HG02588 (cell line): ENCODE measurements around the gene ZNF785.

Experiments
- ATAC-seq: cut with Tn5 transposase; IDR thresholded peaks from one replicate; pipeline ENCODE4 v1.9.1; 2021; ENCODE audit warnings: mild to moderate bottlenecking, moderate library complexity; ENCODE audit not compliant: unreplicated experiment

Gene ZNF785

DNA sequence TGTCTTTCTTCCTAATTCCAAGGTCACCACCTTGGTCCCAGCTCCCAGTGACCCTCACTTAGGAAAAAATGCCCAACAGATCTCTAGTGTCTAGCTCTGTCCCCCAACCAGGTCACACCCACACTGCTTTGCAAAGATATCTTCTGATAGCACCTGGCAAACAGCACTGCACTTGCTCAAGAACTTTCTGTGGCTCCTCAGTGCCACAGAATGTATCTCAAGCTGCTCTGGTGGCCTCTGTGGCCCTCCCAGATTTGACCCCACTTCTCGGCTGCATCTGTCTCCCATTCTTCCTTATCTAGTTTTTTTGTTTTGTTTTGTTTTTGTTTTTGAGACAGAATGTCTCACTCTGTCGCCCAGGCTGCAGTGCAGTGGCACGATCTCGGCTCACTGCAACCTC, 19.0 kb downstream of the ZNF785 start:
- no peak for ATAC-seq

DNA sequence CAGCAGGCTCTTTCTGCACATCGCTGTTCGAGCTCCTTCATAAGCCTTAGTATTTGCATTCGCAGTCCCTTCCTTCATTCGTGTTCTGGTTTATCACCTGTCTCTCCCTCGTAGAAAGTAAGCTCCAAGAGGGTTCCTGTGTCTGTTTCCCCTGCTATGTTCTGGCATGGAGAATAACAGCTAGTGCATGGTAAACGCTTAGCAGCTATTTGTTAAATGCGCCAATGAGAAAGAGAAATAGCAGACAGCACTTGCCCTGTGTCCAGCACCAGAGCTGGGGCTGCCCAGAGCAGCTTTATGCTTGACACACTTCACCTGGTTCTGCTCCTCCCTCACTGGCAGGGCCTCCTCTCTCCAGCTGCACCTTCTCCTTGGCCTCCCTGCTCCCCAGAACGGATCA, 19.5 kb downstream of the ZNF785 start:
- no peak for ATAC-seq

DNA sequence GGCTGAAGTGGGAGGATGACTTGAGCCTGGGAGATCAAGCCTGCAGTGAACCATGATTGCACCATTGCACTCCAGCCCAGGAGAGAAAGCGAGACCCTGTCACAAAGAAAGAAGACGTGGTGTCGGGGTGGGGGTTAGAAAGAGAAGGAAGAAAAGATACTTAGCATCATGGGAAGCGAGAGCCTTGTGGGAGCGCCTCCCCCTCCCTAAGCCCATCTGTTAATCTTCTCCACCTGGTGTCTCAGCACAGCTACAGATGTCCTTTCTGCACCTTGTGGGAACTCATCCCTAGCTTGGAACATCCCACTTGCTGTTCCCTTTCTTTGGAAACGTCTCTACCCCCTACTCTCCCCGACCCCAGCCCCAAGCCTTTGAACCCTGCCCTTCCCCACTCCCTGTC, 20.0 kb downstream of the ZNF785 start:
- ATAC-seq, result no peak

DNA sequence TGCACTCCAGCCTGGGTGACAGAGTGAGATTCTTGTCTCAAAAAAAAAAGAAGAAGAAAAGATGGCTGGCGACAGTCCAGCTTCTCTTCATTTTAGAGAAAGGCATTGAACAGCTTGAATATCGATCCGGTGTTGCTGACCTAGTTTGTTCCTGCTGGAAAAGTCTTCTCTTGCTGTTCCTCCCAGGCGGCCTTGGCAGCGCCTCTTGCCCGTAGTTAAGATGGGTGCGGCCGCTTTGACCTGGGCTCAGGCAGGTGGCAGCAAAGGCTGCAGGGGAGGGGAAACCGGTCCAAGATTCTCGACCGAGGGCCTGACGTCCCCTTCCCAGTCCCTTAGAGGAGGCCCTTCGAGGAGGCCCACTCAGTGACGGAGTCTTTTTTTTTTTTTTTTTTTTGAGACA, 23.5 kb downstream of the ZNF785 start:
- no peak for ATAC-seq

DNA sequence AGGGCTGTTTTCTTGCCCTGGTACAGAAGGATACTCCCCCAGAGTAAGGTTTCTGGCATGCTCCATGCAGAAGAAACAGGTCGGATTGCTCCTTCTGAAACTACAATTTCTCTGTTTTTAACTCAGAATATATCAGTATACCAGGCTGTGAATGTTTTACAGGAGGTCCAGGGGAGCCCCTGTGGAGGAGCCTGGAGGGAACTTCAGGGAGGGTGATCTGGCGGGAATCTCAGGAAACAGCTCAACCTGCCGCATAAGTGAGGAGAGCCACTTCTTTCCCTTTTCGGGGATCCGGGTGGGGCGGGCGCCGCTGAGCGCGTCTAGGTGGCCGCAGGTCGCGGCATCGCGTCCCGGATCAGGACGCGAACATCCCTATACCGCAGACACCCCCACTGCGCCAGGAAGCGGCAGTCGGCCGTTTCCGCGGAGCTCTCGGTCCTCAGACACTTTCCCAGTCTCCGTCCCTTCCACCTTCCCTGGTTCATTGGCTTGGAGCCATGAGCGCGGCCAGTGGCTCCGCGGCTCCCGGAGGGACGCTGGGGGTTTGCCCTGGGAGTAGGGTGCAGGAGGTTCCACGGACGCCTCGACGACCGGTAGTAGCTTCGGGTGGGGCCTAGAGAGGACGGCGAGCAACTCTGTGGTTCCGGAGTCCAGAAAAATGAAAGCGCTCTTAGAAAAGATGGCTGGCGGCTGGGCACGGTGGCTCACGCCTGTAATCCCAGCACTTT, 24.2 kb downstream of the ZNF785 start:
- no peak for ATAC-seq

DNA sequence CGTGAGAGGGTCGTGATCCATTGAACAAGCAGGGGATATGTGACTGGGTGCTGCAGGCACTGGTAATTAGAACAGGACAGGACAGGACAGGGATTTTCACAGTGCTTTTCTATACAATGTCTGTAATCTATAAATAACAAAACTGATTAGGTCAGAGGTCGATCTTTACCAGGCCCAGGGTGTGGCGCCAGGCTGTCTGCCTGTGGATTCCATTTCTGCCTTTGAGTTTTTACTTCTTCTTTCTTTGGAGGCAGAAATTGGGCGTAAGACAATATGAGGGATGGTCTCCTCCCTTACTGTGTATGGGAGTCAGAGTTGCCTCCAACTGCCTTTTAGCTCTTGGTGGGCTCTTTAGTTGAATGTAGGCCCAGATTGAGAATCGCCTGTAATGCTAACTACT, 25.8 kb downstream of the ZNF785 start:
- ATAC-seq, result no peak

DNA sequence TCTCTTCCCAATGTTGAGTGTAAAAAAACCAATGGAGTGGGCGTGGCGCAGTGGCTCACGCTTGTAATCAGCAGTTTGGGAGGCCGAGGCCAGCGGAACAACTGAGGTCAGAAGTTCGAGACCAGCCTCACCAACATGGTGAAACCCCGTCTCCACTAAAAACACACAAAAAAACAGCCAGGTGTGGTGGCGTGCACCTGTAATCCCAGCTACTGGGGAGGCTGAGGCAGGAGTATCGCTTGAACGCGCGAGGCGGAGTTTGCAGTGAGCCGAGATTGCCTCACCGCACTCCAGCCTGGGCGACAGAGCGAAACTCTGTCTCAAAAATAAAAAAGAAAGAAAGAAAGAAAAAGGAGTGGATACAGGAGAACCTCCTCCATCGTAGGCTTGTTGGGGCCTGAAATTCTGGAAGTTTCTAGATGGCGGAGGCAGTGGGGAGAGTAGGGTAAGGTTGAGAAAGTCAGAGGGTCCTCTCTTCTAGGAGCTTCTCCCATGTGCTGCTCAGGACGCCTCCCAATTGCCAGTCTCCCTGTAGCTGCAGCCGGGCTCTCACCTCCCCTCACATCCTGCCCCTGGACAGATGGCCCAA, 26.6 kb downstream of the ZNF785 start:
- no peak for ATAC-seq

DNA sequence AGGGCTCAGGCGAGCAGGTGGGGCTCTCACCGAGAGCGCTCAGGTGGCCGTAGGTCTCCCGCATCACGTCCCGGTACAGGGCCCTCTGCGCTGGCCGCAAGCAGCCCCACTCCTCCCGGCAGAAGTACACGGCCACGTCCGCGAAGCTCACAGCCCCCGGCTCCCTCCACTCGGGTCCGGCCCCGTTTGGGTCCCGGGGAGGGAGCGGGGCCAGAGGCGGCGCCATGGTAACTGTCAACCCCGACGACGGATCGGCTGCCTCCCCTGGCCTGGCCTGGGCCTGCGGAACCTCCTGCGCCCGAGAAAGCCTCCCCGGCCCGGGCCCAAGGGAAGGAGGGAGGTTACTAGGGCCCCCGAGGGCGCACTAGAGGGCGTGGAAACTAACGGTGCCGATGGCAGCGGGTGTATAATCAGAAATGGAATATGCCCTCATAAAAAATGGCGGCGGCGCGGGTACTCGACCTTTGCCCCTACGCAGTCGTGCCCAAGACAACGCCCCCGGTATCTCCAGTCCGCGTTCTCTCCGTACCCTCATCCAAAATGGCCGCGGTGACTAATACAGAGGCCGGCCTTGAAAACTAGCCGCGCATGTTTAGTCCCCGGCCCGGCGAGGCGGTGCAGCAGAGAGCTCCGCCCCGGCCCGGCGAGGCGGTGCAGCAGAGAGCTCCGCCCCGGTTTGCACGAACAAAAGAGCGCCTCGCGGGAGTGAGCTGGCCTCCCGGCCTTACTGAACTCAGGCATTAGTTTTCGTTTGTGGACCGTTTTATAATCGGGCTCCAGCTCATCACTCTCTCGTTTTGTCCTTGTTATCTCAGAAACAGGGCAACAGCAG, 27.3 kb downstream of the ZNF785 start, which contains the start of gene ZNF764:
TSS of gene ZNF764 (minus strand) at position 418 of the 832 bp plus-strand sequence. CDS start at position 226, 192 bp downstream.
- peak; percentile 79 for ATAC-seq

DNA sequence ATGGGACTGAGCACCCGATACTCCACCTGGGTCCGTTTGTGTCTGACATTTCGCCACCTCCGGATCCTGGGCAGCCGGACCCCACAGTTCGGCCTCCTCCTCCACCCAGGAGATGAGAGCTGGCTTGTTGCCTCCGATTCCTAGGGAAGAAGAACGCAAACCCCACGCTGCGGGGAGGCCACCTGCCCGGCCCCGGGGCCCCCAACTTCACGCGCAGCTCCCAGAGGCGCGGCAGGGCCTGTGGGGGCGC, 27.9 kb downstream of the ZNF785 start:
- peak; percentile 10 for ATAC-seq

DNA sequence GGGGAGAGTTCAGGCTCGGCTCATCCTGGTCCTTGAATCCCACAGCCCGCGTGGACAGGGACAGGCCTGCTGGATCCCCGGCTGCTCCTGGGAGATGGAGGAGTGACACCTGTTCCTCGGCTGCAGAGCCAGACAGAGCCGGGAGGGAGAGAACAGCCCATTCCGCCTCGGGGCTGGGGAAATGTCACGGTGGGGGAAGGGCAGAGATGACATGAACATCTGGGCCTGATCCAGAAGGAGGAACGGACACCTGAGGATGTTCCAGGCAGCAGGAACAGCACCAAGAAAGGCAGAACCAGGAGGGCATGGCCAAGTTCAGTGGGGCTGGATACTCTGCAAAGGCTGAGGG, 29.4 kb downstream of the ZNF785 start:
- no peak for ATAC-seq

DNA sequence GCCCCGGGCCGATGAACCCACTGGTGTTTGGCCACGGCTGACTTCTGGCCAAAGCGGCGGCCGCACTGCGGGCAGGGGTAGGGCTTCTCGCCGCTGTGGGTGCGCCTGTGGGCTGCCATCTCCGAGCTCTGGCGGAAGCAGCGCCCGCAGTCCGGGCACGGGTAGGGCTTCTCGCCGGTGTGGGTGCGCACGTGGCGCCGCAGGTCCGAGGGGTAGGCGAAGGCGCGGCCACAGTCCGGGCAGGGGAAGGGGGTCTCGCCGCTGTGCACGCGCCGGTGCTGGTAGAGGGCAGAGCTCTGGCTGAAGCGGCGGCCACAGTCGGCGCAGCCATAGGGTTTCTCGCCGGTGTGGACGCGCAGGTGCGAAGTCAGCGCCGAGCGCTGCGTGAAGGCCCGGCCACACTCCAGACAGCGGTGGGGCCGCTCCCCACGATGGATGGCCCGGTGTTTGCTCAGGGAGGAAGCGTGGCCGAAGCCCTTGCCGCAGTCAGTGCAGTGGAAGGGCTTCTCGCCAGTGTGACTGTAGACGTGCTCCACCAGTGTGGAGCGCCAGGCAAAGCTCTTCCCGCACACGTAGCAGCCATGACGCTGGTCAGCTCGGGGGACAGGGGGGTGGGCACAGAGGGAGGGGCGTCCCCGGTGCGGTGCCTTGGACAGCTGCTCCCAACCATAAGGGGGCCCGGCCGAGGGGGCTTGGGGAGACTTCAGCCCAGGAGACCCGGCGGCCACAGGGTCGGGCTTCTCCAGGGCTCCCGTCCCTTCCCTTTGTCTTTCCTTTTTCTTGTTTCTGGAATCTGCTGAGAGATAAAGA, 30.0 kb downstream of the ZNF785 start:
- no peak for ATAC-seq

DNA sequence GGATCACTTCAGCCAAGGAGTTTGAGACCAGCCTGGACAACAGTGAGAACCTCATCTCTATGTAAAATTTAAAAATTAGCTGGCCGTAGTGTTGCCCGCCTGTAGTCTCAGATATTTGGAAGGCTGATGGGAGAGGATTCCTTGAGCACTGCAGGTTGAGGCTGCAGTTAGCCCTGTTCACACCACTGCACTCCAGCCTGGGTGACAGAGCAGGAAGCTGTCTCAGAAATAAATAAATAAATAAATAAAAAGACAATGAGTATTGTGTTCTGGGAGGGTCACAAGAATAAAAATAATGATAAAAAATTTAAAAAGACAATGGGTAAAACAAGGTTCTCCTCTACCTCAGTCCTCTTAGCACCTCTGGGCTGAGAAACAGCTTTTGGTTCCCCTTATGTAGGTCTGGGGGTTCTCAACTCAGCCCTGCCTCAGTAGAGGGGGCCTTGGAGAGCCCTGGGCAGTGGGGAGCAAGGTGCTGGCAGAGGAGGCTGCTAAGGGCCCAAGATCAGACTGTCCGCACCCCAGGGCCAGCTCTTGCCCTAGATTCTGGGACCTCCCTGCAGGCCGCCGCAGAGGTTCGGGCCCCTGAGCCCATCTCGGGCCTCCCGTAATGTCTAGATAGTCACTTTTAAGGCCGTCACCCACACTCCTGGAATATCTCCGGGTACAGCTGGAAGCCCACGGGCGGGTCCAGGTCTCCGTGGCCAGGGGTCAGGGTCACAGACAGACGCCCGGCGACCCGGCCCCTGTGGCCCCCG, 30.8 kb downstream of the ZNF785 start:
- ATAC-seq, result no peak

DNA sequence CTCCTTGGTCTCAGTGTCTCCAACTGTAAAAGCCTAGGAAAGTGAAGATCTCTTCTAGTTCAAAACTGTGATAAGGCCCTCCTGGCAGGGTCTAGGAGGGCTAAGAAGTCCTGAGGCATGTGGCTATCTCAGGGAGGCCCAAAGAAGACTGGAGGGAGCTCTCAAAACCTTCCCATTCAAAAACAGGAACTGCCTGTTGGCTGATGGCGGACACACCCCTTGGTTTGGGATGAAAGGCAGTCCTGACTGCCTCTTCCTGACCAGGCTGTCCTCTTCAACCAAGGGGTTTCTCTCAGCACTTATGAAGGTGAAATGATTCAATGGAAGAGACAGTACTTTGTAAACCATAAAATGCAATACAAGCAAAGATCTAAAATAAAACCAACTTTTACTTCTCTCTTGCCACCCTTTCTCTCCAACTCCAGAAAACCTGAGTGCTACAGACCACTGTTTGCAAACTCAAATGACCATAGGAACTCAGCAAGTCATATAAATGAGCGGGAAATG, 32.1 kb downstream of the ZNF785 start:
- ATAC-seq, result no peak

DNA sequence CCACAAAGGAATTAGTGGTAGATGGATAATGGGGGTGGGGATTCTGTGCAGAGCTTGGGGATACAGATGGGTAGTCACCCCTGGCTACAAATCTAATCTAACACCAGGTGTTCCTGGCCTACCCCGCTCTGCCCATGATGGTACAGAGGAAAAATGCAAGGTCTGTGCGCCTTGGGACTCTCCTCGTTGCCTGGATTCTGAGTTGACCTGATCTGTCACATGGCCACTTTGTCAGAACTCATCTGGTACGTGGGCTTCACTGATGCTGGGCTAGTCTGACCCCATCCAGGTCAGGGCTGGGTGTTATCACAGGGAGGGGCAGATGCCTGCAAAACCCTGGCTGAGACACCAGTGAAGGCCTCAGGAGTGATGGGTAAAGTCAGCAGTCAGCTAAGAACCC, 32.5 kb downstream of the ZNF785 start:
- ATAC-seq, result no peak

DNA sequence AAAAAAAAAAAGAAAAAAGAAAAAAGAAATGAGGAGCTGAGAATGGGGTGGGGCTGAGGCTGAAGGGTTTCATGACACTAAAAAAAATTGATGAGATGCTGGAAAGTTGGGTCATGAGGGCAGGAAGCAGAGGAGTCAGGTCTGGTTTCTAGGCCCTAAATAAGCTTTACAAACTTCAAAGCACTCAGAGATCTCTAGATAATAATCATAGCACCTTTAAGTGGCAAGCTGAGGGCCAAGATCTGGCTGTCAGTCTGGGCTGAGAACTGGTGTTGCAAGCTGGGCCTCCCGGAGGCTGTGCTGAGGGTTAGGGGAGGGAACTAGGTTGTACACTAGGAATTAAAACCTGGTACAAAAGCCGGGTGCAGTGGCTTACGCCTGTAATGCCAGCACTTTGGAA, 33.7 kb downstream of the ZNF785 start:
- no peak for ATAC-seq

DNA sequence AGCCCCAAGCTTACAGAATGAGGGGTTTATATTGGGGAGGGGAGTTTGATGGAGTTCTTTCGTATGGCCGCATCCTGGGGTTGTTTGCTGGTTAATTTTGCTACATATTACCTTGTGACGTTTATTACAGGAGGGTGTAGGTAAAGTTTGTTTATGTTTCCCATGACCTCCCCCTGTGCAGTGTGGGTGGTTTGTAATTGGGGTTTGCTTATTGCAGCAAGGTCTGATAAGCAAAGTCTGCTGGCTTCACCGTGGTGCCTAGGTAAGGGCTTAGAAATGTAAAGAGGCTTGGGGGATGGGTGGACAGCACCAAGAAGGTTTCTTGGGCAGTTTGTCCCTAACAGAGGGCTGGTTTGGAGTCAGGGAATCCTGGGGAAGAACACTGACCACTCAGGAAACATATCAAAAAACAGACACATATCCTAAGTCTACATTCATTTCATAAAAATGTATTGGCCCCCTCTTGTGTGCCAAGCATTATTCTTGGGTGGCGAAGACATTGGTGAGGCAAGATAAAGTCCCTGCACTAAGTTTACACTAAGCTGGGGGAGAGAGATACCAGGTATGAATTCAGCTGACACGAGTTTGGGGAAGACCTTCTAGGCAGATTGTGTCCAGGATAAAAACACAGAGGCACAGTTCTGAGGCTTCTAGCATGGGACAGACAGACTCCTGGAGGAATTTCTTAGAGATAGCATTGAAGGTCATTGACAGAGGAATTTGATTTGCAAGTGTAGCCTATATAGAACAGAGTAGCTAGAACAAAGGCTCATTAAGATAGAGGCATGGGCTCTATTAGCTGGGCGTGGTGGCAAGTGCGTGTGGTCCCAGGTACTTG, 36.9 kb downstream of the ZNF785 start:
- ATAC-seq, result no peak

DNA sequence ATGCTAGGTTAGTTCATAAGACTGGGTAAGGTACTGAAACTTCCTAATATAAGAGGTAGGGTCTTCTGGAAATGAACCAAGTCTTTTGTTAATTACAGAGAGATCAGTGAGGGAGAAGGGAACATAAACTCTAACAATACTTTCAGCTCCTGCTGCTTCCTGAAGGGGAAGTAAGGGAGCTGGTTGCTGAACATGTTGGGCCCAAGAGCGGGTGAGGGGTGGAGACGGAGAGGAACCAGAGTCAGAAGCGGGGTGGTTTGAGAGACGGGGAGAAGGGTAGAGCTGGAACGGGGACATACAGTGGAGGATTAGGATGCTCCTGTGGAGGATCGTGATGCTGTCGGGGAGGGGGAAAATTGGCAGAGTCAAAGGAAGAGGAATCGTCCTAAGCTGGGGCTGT, 39.4 kb downstream of the ZNF785 start:
- ATAC-seq, result no peak

DNA sequence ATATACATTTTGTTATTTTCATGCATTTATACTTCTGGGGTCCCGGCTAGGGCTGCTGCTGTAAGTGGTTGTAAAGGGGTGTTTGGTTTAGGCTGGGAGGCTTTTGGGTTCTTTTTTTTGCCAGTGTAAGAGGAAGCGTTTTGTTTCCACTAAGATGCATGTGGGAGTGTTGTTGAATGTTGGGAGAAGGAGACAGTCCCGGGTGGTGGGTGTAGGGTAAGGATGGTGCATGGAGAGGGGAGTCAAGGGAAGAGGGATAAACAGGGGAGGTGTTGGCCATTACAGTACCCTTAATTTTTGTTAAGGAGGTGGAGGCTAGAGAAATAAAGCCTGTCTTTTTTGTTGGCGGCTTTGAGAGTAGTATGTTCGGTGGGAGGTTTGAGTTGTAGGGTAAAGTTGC, 42.4 kb downstream of the ZNF785 start:
- ATAC-seq, result no peak

DNA sequence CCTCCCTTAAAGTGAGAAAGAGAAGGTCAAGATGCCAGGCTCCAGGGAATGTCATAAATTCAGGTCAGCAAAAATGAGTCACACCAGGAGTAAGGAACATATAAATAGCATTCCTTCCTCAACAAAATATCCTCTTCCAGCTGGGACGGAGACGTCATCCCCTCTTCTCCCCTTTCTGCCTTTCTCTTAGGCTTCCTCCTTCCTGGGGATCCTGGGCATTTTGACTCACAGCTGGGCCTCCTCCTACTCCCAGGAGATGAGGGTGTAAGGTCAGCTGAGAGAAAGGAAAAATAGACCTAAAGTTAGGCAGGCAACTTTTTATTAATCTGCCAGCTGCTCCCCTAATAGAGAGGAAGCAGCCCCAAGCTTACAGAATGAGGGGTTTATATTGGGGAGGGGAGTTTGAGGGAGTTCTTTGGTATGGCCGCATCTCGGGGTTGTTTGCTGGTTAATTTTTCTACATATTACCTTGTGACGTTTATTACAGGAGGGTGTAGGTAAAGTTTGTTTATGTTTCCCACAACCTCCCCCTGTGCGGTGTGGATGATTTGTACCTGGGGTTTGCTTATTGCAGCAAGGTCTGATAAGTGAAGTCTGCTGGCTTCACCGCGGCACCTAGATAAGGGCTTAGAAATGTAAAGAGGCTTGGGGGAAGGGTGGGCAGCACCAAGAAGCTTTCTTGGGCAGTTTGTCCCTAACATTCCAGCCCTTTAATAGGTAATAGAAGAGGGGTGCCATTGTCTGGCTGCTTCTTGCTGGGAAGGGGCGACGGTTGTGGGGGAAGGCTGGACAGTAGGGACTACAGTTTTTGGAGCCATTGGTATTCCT, 43.8 kb downstream of the ZNF785 start:
- no peak for ATAC-seq
